Esophagus squamous epithelium (tissue), 4 donors: ENCODE results near the gene SLC6A17.

Source experiments
- CTCF ChIP-seq, 6 experiments: fragments of 450-650 bp in 4 of 6; fragments of 200-600 bp in 2 of 6; sonication (generic) in 2 of 6; IDR thresholded peaks; one replicate each; pipeline ENCODE4 v1.5.1; 2016 to 2019; ENCODE audit warnings: antibody characterized with exemption in 6 of 6, mild to moderate bottlenecking in 4 of 6, moderate library complexity in 4 of 6
- POLR2A ChIP-seq, 4 donors: fragments of 450-650 bp; IDR thresholded peaks; one replicate each; pipeline ENCODE4 v1.6.1; 2017; ENCODE audit warnings: antibody characterized with exemption in 4 of 4, mild to moderate bottlenecking in 4 of 4, moderate library complexity in 3 of 4

GRCh38 chr1:110216844-110217444 is 66.7 kb downstream of the SLC6A17 start:
- TF ChIP-seq CTCF (IDR thresholded peaks at IDR 0.05) (no peak), POLR2A (IDR thresholded peaks at IDR 0.05) (no peak)
